ENCODE data around the gene SLC22A23. TPM values are rescaled to one million over a fixed set of nuclear protein-coding genes. Genes with fewer than 3 reads are reported as not detected.

The SLC22A23 gene
- total RNA-seq, 4 donors from 2014 or later: 6.6 to 25.0 (median 14.6) TPM

- Histone ChIP-seq H3K36me3 (no peaks in the 10 kb centered on the region), H3K27ac (no peak overlapping the region), H3K4me1 (peaks cover 7 to 12% of the 10 kb centered on the region in 2 donors), H3K27me3 (no peaks in the 10 kb centered on the region), H3K4me3 (no peak overlapping the region), H3K9me3 (no peaks in the 10 kb centered on the region)
- DNase-seq (peak in 1 of 2 donors; percentile 8), ATAC-seq (no peak)
- intact Hi-C loops (cut with DNase I; ENCODE audit: low total_unique reads): no loop called here
- in situ Hi-C loops (cut with MboI; ENCODE audit: low sequenced_read_pairs in 4 of 4): loop anchor here (25.0 kb wide), 2 partner anchors 169 to 719 kb away; partner anchors contain the start of gene SLC22A23 (in 4 of the 4)
- TF ChIP-seq CTCF (IDR thresholded peaks at IDR 0.05 in 4 of 5, conservative IDR thresholded peaks at IDR 0.05 in 1 of 5) (no peak), POLR2A (IDR thresholded peaks at IDR 0.05) (no peak)
Observed at GRCh38 chr6:3293271-3294155, 163.3 kb downstream of the SLC22A23 start.

- intact Hi-C loops (cut with DNase I; ENCODE audit: low total_unique reads) (no loop called here), in situ Hi-C loops (cut with MboI; ENCODE audit: low sequenced_read_pairs in 4 of 4) (loop anchor here (25.0 kb wide), 2 partner anchors 170 to 720 kb away; partner anchors contain the start of gene SLC22A23 (in 4 of the 4))
- no peaks in the 10 kb centered on the region for H3K9me3 ChIP-seq
- no peak for DNase-seq
- H3K4me3 ChIP-seq: no peak overlapping the region
- H3K27me3 ChIP-seq: no peaks in the 10 kb centered on the region
- TF ChIP-seq POLR2A (IDR thresholded peaks at IDR 0.05): no peak
- no peak for TF ChIP-seq CTCF (IDR thresholded peaks at IDR 0.05 in 4 of 5, conservative IDR thresholded peaks at IDR 0.05 in 1 of 5)
- peaks cover 7 to 12% of the 10 kb centered on the region in 2 donors for H3K4me1 ChIP-seq
- no peak for ATAC-seq
- no peaks in the 10 kb centered on the region for H3K36me3 ChIP-seq
- no peak overlapping the region for H3K27ac ChIP-seq
Observed at GRCh38 chr6:3292431-3293197, 164.2 kb downstream of the SLC22A23 start.

- peaks cover 7 to 12% of the 10 kb centered on the region in 2 donors for H3K4me1 ChIP-seq
- intact Hi-C loops (cut with DNase I; ENCODE audit: low total_unique reads): no loop called here
- no peak for TF ChIP-seq CTCF (IDR thresholded peaks at IDR 0.05 in 4 of 5, conservative IDR thresholded peaks at IDR 0.05 in 1 of 5)
- no peak for TF ChIP-seq POLR2A (IDR thresholded peaks at IDR 0.05)
- no peaks in the 10 kb centered on the region for H3K27me3 ChIP-seq
- H3K27ac ChIP-seq: no peak overlapping the region
- DNase-seq: no peak
- no peaks in the 10 kb centered on the region for H3K36me3 ChIP-seq
- no peak for ATAC-seq
- in situ Hi-C loops (cut with MboI; ENCODE audit: low sequenced_read_pairs in 4 of 4): loop anchor here (25.0 kb wide), 2 partner anchors 170 to 720 kb away; partner anchors contain the start of gene SLC22A23 (in 4 of the 4)
- H3K4me3 ChIP-seq: no peak overlapping the region
- H3K9me3 ChIP-seq: no peaks in the 10 kb centered on the region
Observed at GRCh38 chr6:3291987-3292386, 164.9 kb downstream of the SLC22A23 start.

GRCh38 chr6:3291346-3291745, 165.5 kb downstream of the SLC22A23 start:
- TF ChIP-seq POLR2A (IDR thresholded peaks at IDR 0.05): no peak
- TF ChIP-seq CTCF (IDR thresholded peaks at IDR 0.05 in 4 of 5, conservative IDR thresholded peaks at IDR 0.05 in 1 of 5): no peak
- H3K27ac ChIP-seq: no peak overlapping the region
- no peak overlapping the region for H3K4me3 ChIP-seq
- in situ Hi-C loops (cut with MboI; ENCODE audit: low sequenced_read_pairs in 4 of 4): loop anchor here (25.0 kb wide), 2 partner anchors 171 to 721 kb away; partner anchors contain the start of gene SLC22A23 (in 4 of the 4)
- no peaks in the 10 kb centered on the region for H3K27me3 ChIP-seq
- intact Hi-C loops (cut with DNase I; ENCODE audit: low total_unique reads): no loop called here
- ATAC-seq: no peak
- H3K4me1 ChIP-seq: peaks cover 7 to 12% of the 10 kb centered on the region in 2 donors
- H3K9me3 ChIP-seq: no peaks in the 10 kb centered on the region
- DNase-seq: no peak
- no peaks in the 10 kb centered on the region for H3K36me3 ChIP-seq

Measured in gastrocnemius medialis (tissue), 4 donors.